GM21447 (cell line): ENCODE data around the gene PVALEF.
"Not testable (repeated sequence)": the region's sequence is repeated elsewhere in the genome, so short reads cannot be mapped to it uniquely, and the experiment has no call there.

Source experiments
- ATAC-seq: cut with Tn5 transposase; IDR thresholded peaks from one replicate; pipeline ENCODE4 v1.9.1; 2021; ENCODE audit not compliant: unreplicated experiment

The PVALEF gene

DNA sequence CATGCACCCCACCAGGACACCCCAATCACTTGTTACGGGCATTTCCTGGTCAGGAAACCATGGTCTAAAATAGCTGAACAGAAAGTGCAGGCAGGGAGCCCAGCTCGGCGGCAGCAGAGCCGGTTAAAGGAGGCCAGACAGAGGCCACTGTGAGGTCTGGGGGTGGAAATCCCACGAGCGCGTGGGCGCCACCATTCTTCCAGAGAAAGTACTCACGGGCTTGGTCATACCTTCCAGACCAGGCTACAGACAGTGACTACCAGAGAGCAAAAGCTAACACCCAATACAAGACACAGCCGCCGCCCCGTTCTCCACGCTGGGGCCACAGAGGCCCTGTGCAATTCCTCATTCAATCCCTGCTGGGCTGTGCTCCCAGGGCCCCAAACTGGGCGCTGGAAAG, 45.6 kb downstream of the PVALEF start:
- no peak for ATAC-seq

DNA sequence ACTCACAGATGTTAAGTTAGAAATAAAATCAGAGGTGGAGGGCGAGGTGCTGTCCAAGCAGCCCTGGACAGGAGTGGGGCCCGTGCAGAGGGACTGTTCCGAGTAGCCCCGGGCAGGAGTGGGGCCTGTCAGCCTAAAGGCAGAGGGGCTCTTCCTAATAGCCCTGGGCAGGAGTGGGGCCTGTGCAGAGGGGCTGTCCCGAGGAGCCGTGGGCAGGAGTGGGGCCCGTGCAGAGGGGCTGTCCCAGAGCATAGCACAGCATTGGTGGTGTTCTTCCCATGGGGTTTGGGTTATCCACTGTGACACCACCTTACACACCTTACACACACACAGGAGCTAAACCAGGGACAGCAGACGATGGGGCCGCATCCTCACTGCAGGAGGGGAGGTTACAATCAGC, 47.1 kb downstream of the PVALEF start:
- ATAC-seq, result no peak

DNA sequence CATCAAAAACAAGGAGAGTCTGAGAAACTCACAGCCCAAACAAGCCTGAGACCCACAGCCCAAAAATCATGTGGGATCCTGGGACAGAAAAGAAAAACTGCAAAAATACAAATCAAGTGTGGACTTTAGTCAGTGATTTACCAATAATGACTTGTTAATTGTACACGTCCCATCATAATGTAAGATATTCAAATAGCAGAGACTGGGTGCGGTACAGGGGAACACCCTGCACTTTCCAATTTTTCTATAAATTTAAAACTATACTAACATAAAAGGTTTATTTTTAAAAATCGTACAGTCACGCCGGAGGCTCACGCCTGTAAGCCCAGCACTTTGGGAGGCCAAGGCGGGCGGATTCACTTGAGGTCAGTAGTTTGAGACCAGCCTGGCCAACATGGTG, 48.7 kb downstream of the PVALEF start:
- ATAC-seq, result no peak

DNA sequence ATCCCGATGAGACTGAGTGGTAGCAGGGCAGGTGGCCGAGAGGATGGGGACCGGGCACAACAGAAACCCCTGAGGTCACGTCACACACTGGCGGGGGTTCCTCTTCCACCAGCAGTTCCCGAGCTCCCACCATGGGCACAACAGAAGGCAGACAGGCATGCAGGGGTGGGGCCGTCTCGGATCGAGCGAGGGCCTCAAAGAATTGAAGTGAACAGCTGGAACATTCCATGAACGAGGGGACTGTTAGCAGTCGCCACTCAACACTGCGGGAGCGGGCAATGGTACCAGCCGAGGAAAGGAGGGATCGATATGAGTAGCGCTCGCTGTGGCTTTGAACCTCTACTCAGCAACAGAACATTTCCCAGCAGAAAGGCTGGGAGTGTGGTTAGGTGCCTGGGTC, 52.2 kb downstream of the PVALEF start:
- no peak for ATAC-seq

DNA sequence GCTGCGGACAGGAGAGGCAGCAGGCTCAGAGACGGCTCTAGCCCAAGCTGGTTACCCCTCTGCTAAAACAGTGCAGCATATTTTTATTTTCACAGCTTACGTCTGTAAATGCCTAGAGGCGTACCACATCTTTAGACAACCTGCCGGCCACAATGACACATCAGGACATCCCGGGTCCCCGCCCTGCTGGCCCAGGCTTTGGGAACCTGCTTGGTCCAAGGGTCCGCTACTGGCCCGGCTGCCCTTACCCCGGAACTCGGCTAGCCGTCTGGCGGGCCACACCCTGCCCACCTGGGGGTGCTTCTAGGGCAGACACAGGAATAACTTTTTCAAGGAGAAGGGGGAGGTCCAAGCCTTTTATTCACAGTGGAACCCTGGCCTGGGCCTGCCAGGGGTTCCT, 53.2 kb downstream of the PVALEF start:
- no peak for ATAC-seq

DNA sequence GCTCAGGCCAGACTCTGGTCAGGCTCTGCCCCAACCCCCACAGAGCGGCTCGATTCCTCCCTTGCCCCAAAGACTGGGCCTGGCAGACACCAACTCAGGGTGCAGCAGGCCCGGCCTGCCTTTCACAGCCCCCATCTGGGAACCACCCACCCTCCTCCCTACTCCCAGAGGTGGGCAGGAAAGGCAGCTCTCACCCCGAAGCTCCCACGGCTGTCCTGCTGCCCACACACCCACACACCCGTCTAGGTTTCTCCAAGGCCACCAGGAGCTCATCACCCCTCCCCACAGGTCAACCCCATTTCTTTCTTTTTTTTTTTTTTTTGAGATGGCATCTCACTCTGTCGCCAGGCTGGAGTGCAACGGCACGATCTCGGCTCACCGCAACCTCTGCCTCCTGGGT, 53.7 kb downstream of the PVALEF start:
- ATAC-seq, result no peak

DNA sequence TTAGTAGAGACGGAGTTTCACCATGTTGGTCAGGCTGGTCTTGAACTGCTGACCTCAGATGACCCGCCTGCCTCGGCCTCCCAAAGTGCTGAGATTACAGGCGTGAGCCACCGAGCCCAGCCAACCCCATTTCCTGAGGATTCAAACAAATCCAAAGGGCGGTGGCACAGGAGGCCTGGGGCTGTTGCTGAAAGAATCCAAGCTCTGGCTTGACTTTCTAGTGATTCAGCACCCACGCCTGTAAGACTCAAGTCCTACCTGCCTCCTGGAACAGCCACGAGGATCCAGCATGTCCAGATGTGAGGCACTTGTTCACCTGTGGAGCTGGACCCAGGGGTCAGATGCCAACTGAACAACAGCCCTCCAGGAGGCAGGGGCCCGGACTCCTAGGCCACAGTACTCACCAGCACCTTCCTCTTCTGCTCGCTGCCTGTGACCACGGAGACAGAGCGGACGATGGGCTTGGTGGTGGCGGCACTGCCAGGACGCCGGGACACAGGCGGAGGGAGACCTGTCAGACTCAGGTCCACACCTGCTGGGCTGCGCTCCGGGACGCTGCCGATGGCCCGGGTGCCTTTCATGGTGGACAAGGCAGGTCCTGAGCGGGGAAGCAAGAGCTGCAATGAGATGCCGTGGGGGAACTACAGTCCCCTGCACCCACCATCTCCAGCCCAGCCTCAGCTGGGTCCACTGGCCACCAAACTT, 54.3 kb downstream of the PVALEF start:
- no peak for ATAC-seq

DNA sequence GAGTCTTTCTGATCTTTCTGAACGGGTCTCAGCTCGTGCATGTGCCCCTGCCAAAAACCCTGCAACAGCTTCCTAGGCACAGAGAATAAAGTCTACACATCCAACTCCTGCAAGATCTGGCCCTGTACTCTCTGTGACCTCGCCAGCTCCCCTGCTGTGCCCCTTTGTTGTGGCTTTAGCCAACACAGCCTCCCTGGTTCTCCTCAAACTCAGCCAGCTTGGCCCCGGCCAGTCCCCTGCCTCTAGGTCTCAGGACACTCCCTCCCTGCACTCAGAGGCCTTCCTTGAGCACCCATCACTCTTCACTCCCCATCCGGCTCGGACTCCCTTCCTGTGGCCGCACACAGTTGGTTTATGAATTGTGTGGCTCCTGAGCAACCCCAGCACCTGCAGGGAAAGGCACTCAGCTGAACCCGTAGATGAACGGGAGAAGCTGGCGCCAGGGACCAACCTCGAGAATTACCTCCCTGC, 56.1 kb downstream of the PVALEF start:
- no peak for ATAC-seq

DNA sequence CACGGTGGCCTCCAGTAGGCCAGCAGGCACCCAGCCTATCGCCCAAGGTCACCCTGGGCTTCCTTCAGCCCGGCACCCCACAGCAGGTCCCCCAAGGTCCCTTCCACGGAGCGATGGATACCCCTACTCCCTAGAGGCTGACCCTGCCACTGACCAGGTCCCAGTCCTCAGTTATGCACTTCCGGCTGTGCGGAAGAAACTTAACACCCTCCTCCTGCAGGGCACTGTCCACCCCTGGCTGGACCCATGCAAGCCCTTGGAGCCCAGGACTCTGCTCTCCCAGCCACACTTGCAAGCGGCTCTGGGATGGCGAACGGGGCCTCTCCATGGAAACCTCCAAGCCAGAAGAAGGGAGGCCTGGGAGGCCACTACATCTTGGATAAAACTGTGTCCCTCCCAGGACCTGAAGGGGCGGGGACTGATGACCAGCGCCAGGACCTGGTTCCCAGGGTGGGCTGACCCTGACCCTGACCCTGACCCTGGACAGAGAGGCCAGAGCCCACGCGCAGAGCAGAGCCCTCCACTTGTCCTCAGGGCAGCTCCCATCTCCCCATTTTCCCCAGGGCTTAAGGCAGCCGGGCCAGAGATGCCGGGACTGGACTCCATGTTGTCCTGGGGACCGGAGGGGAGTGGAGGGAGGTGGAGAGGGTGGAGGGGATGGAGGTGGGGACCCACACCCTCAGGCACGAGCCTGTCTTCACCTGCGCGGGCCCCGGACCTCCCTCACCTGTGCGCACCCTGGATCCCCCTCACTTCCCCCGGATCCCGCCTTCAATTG, 56.7 kb downstream of the PVALEF start:
- ATAC-seq, result no peak

DNA sequence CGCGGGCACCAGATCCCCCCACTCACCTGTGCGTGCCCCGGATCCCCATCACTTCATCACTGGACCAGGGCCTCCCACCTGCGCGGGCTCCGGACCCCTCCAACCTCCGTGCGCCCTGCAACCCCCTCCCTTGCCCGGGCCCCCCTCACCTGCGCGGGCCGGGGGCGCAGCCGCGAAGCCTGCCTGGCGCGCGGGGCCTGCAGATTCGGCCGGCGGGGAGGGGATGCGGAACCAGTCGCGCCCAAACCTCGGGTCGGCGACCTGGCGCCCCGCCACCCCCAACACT, 57.3 kb downstream of the PVALEF start:
- ATAC-seq, result no peak

DNA sequence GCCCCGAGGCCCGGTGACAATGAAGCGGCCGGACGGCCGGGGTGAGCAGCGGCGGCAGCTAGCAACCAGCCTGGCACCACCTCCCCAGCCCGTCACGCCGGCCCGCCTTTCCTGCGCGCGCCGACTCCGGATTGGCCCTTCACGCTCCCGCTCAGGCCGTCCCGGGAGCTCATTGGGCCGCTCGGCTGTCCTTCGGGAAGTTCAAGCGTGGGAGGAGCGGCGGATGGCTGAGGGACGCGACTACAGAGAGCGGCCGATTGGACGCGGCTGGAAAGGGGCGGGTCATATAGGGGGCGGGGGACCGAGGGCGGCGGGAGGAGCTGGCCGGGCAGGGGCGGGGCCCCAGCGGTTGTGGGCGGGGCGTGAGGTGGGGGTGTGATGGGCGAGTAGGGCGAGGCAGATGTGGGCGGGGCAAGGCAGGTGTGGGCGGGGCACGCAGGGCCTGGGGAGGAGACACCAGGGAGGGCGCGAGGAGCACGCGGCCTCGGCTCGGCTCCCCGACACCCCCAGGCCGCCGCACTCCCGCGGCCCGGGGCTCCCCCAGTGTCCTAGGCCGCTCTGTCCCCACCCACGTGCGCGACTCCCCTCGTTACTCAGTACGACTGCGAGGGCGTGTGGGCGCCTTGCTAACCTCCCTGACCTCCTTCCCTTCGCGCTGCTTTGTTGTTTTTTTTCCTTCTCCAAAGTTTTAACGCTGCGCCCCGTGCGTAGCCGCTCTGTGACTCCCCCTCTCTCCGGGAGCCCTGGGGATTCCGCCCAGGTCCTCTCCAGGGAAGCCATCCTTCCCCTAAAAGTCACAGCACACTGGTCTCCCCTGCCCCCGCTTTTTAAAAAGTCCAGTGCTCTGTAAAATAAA, 57.8 kb downstream of the PVALEF start, which contains the start of gene CEP131:
CEP131 (minus strand) TSS at position 60 of the 856 bp plus-strand sequence. CDS start 2,909 bp downstream, outside the sequence.
- peak; percentile 97 for ATAC-seq

DNA sequence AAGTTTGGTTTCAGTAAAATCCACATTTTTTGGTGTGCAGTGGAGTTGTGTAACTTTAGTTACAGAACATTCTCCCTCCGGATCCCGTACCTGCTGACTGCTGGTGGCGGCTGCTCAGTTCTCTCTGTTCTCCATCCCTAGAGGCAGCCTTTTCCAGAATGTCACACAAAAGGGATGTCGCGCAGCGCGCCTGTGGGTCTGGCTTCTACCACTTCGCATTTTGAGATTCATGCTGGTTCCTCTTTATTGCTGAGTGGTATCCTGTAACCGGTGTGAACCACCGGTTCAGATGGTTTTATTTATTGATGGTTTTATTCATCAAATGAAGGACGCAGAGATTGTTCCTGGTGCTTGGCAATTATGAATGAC, 58.4 kb downstream of the PVALEF start:
- no peak for ATAC-seq

DNA sequence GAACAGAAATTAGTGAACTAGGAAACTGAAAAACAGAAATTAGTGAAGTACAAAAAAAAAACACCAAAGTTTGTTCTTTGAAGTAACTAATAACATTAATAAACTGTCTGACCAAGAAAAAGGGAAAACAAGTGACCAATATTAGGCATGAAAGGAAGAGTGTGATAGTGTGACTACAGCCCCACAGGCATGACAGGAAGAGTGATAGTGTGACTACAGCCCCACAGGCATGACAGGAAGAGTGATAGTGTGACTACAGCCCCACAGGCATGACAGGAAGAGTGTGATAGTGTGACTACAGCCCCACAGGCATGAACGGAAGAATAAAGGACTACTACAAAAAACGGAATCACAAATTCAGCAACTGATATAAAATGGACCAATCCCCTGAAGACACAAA, 62.3 kb downstream of the PVALEF start:
- not testable (repeated sequence) for ATAC-seq

DNA sequence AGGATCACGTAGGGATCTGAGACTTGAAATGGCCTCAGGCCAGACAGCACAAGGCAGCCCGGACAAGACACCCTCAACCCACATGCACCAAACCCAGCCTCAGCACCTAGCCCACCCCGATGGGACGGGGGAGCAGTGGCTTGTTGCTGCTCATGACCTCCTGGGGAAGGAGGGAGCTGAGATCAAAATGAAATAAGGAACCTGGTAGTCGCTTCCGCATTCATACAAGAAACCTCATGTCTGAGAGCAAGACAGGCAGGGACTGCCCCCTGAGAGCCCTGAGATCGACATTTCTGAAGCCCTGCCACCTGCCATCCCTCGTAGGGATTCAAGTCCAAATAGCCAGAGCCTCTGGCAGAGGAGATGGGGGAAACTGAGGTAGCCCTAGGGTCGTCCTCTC, 63.1 kb downstream of the PVALEF start:
- ATAC-seq, result no peak

DNA sequence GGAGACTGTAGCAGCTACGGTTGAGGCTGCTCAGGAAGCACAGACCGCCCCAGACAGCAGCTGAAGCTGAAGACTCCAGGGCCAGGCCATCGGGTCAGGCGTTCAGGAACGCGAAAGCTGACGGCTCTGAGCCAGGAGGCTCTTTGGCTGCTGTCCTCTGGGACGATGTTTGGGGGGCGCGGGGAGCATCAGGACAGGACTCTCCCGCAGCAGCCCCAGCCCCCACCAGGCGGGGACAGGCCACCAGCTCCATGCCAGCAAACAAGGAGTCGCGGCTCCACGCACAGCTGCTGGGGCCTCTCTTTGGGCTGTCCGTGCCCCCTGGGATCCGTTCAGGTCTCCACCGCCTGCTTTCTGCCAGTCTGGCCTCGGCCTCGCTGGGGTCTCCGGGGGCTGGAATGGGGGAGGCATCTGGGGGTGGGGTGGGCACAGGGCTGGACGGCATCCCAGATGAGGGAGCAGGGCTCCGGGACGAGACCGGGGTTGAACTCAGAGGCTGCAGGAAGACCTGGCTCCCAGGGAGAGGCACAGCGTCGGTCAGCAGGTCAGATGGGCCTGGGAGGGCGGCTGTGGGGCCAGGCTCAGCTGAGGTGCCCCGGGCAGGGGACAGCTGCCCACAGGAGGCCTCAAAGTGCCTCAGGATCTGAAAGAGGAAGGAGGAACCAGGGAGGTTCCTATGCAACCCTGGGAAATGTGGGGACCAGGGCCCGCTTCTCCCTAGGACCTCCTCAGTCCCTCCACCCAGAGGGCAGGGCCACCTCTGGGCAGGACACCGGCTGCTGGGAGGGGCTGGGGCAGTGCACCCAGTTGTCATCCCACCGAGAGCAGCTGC, 63.7 kb downstream of the PVALEF start:
- no peak for ATAC-seq

DNA sequence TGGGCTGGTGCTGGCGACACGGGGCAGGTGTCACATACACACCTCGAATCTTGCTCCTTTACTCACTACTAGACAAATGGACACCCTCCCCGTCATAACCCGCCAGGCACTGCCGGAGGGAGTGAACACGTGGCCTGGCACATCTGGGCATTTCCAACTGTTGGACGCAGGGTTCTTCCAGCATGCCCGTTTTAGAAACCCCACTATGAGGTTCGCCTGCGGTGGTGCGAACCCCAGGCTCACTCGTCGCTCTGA, 64.3 kb downstream of the PVALEF start:
- no peak for ATAC-seq

DNA sequence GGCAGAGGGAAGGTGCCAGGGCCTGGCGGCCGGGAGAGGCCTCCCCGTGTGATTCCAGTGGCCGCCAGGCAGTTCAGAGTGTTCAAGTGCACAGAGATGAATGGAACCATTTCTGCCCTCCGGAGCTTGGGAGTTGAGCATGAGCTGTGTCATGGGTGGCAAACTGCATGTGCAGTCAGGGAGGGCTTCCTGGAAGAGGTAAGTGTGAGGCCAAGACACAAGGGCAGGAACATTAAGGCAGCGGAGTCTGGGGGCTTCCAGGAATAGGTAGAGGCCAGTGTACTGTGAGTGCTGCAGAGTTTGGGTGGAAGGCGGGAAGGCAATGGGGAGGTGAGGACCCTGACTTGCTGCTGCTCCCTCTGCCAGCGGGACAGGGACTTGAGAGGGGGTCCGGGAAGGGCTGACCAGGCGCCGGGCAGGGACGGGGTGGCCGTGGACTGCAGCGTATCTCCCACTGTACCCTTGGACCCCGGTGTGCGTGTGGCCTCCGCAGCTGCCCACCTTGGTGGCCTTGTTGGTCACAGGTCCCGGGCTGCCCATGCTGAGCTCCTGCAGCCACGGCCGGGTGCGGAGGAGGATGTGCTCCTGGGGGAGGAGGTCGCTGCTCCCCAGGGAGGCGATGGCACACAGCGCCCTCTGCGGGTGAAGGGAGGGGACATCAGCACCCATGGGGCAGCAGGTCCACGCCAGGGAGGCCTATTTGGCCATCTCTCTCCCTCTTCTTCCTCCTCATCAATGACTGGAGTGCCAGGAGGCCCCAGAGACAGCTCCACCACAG, 64.9 kb downstream of the PVALEF start:
- ATAC-seq, result no peak

DNA sequence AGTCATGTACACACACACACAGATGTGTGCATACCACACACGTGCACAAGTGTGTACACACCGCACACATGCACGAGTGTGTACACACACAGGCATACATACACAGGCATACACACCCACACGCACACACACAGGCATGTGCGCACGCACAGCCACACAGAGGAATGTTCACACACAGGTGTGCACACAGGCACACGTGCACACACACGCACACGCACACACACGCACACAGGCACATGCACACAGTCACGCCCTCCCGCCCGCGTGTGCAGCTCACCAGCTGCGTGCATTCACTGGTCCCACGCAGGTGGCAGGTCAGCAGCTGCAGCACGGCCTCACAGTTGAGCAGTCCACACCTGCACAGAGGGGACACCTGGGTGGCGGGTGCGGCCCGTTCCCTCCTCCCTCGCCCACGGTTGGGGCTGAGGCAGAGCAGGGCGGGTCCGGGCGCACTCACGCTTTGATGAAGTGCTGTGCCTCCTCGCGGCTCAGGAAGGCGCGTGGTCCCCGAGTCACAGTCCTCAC, 65.9 kb downstream of the PVALEF start:
- ATAC-seq, result no peak

DNA sequence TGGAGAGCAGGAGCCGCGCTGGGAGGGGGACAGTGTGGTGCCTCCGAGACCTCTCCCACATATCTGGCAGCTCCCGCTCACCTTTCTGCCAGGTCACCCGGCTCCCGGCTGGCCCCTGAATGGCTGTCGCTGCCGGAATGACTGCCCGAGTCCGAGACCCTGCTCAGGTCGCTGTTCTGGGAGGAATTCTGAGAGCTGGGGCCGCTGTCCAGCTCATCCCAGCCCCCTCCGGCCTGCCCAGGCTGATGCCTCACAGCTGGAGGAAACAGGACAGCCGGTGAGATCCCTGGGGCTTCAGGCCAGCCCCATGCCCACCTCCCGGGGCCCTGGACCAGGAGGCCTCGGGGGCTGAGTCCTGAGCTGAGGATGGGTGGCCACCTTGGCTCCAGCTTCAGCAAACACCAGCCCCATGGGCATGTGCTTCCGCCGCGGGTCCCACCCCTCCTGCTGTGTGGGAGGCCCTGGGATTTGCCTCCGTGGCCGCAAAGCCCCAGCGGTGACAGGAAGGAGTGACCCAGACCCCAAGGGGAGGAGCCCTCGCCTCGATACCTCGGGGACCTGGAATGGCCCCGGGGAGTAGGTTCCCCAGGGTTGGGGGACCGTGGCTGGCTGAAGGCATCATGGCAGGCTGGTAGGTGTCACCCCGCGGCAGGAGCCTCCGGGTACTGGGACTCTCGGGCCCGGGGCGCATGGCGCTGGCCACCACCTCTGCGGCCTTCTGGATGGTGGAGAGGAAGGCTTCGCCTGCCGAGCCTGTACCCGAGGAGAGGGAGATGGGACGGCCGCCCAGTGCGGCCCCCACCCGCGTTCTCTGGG, 66.7 kb downstream of the PVALEF start:
- no peak for ATAC-seq
